ENCODE measurements around the gene RHAG.
"Not testable (repeated sequence)": the region's sequence is repeated elsewhere in the genome, so short reads cannot be mapped to it uniquely, and the experiment has no call there.

Gene RHAG

DNA sequence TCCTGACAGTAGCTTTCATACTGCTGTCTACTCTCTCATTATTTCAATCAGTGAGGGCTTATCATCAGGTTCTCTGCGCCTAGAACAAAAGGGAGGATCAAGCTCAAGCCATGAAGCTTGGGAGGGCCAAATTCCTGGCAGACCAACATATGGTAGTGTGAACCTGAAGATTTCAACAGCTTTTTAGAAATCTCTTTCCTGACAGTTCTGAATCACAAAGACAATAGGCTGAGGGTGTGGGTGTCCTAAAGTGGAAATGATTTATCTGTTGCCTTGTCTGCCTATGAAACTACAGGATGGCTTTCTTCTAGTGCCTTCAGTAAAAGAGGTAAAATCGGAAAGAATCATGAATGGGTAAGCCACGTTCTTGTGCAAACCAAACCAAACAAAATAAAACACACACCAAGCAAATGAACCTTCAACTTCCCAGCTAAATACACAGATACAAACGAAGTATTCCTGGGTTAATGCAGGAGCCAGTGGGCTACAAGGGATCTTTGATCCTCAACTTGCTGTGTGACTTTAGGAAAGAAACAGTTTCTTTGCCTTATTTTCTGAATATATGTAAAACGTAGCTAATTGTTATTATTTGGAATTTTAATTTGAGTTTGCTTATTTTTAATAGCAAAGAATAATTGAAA, 2.7 kb upstream of the RHAG start:
- DNase-seq (ENCODE audit: extremely low spot score, insufficient read length, low read depth) (no peak), FAIRE-seq (no peak)

DNA sequence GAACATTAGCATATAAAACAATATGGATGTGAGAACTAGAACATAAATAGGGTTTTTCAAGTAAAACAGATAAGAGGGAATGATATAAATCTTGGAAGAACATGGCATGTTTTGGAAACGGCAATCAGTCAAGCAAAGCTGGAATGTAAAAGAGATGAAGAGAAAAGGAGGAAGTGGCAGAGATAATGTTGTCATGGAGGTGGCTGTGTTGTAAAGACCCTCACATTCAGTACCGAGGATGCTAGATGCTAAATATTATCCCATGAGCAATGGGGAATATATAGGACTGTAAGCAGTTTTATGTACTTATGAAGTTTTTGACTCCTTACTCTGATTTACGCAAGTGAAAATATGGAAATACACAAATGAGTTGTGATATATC, 702 bp upstream of the RHAG start:
- no peak for DNase-seq (ENCODE audit: extremely low spot score, insufficient read length, low read depth)
- no peak for FAIRE-seq

DNA sequence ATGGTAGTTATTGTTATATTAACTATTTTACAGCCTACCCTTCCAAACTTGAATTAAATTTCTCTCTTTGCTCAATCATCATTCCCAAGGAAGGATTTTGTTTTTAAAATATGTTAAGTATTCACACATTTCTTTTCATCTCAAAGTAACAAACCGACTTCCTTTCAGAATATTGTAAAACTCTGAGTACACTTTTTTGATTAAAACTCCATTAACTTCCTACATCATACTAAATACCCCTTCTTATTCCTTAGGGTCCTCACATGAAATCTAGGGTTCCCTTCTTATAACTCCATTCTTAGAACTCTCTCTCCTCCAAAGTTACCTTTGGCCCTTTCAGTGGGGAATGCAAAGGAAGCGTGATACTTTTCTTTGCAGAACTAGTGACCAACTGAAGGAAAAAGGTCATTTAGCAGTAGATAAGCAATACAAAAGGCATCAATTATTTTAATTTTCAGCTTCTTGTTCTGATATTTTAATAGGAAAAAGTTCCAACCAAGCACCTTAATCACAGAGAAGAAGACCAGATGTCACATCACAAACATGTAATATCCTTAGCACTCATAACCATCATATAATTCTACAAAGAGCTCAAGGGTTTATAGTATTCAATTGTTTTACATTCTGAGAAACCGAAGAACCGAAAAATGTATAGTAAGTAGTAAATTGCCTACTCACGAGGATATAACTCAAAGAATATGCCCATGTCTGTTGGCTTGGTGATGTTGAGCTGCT, 494 bp downstream of the RHAG start:
- FAIRE-seq, result no peak
- DNase-seq (ENCODE audit: extremely low spot score, insufficient read length, low read depth), result no peak

DNA sequence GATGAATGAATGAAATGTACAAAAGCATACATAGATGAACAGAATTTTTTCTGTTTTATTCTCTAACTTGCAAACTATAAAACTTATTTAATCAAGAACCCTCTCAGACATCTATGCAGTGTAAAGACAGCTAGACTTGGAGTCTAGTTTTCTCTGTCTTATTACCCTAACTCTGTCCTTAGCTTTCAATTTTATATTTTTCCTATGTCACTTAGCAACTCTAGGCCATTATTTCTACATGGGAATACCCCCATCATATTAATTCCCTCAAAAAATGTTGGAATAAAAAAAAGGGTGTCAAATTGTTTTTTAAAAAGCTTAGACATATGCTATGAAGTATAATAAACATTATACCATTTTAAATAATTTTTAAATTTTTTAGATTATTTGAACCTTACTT, 1.2 kb downstream of the RHAG start:
- no peak for FAIRE-seq

DNA sequence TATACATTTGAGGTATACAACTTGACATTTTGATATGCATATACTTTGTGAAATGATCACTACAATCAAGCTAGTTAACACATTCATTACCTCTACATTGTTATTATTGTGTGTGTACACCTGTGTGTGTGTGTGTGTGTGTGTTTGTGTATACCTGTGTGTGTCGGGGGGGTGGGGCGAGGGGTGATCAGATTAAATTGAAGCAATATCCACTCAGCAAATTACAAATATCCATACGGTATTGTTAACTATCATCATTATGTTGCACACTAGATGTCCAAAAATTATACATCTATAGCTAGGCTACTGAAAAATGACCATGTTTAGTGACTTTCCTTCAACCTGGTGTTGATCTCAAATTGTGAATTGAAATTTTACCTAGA, 1.8 kb downstream of the RHAG start:
- no peak for DNase-seq (ENCODE audit: extremely low spot score, insufficient read length, low read depth)
- no peak for FAIRE-seq

More for the DNA sequence above, 1.2 kb downstream of the RHAG start:
- DNase-seq (ENCODE audit: extremely low spot score, insufficient read length, low read depth), result no peak

DNA sequence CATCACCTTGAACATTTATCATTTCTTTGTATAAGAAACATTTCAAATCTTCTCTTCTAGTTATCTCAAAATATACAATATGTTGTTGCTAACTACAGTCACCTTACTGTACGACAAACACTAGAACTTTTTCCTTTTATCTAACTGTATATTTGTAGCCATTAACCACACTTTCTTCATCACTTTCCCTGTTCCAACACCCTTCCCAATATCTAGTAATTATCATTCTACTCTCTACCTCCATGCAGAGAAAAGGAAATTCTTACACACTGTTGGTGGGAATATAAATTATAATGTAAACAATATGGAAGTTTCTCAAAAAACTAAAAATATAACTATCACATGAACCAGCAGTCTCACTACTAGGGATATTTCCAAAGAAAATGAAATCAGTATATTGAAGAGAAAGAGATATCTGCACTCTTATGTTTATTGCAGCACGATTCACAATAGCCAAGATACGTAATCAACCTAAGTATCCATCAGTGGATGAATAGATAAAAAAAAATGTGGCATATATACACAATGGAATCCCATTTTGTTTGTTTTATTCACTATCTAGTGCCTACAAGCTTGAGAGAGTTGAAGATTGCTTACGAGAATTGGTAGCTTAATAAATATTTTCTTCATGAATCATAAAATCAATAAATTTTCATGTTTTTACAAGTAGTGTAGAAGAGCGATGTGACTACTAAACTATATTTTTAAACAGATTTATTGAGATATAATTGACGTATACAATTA, 2.4 kb downstream of the RHAG start:
- no peak for FAIRE-seq
- DNase-seq (ENCODE audit: extremely low spot score, insufficient read length, low read depth), result no peak

DNA sequence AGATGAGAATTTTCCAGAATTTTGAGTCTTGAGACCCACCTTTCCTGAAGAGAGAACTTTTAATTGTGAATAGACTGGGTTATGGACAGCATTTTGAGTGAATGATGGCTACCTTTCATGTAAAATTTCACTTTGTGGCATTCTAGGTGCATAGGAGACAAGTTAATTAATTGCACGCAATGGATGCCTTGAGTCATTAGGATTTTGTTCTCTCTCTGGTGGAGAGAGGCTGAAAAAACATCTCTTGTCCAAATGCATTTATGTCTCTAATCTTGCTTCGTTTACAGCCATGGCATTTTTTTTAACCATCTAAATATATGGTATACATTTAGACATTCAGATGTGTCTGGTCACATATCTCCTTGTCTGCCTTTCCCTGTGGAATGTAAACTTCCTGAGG, 3.1 kb downstream of the RHAG start:
- DNase-seq (ENCODE audit: extremely low spot score, insufficient read length, low read depth), result no peak
- no peak for FAIRE-seq

DNA sequence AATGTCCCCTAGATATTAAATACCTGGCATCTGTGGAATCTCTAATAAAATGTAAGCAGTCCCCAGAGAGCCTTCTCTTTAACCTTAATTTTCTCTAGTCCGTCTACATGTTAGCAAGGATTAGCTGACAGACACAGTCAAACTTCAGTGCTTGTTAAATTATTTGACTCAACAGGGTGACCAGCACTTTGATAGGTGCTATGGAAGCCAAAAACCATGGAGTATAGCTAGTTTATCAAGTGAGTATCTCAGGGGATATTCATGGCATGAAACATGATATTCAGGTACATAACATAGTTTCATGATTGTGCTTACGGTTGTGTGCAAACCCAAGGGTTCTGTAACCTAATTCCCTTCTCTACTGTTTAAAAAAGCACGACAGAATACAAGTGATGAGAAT, 3.9 kb downstream of the RHAG start:
- DNase-seq (ENCODE audit: extremely low spot score, insufficient read length, low read depth), result no peak

DNA sequence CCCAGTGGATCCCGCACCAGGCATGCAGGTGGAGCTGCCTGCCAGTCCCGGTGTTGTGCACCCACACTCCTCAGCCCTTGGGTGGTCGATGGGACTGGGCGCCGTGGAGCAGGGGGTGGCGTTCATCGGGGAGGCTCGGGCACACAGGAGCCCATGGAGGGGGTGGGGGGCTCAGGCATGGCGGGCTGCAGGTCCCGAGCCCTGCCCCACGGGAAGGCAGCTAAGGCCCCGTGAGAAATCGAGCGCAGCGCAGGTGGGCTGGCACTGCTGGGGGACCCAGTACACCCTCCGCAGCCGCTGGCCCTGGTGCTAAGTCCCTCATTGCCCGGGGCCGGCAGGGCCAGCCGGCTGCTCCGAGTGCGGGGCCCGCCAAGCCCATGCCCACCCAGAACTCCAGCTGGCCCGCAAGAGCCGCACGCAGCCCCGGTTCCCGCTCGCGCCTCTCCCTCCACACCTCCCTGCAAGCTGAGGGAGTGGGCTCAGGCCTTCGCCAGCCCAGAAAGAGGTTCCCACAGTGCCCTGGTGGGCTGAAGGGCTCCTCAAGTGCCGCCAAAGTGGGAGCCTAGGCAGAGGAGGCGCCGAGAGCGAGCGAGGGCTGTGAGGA, 7.1 kb downstream of the RHAG start:
- not testable (repeated sequence) for FAIRE-seq; DNase-seq (ENCODE audit: extremely low spot score, insufficient read length, low read depth)

More for the DNA sequence above, 3.9 kb downstream of the RHAG start:
- no peak for FAIRE-seq

DNA sequence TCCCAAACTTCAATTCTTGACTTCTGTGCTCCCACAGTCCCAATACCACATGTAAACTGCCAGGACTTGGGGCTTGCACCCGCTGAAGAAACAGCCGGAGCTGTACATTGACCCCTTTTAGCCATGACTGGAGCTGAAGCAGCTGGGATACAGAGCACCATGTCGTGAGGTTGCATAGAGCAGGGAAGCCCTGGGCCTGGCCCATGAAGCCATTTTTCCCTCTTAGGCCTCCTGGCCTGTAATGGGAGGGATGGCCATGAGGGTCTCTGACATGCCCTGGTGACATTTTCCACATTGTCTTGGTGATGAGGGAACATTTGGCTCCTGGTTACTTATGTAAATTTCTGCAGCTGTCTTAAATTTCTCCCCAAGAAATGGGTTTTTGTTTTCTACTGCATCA, 9.8 kb downstream of the RHAG start:
- FAIRE-seq (no peak), DNase-seq (ENCODE audit: extremely low spot score, insufficient read length, low read depth) (no peak)

DNA sequence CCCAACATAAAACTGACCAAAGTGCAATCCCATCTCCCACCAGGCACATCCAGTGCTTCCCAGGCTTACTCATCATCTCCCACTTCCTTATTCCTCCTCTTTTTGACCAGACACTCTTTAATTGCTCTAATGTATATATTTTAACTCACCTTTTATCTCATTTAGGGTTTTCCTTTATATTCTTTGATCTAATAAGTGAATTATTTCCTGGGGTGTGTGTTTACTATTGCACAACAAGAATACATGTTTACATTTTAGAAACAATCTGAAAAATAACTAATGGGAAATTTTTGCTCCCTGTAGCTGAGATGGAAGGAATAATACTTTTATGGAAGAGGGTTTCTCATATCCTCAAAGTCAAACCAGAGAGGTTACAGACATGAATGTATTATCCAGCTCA, 18.4 kb downstream of the RHAG start:
- no peak for FAIRE-seq
- DNase-seq (ENCODE audit: extremely low spot score, insufficient read length, low read depth), result no peak

DNA sequence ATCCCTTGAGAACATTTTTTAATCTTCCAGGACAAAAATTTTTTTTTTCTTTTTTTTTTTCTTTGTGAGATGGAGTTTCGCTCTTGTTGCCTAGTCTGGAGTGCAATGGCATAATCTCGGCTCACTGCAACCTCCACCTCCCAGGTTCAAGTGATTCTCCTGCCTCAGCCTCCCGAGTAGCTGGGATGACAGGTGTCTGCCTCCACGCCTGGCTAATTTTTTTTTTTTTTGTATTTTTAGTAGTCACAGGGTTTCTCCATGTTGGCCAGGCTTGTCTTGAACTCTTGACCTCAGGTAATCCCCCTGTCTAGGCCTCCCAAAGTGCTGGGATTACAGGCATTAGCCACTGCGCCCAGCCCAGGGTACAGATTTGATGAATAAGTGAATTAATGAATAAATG, 22.5 kb downstream of the RHAG start:
- not testable (repeated sequence) for DNase-seq (ENCODE audit: extremely low spot score, insufficient read length, low read depth); FAIRE-seq

DNA sequence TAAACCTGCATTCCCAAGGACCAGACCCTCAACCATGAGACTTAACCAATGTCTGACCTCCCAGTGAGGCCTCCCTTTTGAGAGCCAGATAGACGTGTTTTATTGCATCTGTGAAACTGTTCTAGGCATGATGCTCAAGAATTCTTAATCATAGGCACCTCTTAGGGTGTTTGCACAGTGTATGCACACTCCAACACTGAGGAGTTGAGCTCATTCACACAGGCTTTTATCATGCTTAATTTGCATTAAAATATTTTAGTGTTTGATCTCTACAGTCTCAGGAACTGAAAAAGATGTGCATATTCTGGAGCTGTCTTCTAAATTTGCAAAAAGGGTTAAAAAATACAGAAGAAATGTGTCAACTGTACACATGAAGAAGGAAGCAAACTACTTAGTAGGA, 27.4 kb downstream of the RHAG start:
- FAIRE-seq, result no peak
- DNase-seq (ENCODE audit: extremely low spot score, insufficient read length, low read depth), result no peak

DNA sequence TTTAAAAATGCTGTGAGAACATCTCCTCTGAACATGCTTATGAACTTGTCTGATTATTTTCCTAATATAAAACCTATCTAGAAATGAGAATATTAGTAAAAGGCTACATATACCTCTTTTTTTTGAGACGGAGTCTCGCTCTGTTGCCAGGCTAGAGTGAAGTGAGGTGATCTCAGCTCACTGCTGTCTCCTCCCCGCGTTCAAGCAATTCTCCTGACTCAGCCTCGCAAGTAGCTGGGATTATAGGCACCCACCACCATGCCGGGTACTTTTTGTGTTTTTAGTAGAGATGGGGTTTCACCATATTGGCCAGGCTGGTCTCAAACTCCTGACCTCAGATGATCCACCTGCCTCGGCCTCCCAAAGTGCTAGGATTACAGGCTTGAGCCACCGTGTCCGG, 28.4 kb downstream of the RHAG start:
- DNase-seq (ENCODE audit: extremely low spot score, insufficient read length, low read depth); FAIRE-seq: not testable (repeated sequence)

DNA sequence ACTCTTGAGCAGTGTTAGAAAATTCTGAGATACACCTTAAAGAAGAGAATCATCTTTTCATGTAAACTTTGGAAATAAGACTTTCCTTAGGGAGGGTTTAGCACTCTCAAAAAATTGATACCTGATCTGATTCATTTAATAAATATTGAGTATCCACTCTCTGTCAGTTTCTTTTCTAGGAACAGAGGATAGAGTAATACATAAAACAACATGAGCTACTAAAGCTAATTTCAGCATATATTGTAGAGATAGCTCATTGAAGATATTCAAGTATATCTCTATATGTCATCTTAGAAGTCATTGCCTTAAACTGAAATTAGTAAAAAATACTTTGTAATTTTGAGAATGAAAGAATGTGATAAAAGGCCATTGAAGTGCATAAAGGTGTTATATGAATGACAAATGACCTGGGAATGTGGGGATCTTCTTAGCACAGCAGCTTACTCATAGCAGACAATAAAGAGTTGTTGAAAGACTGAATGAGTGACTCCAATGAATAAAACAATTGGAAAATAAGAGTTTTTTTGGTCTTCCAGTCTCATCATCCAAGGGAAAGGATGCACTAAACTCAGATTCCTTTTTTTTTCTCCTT, 29.2 kb downstream of the RHAG start:
- no peak for DNase-seq (ENCODE audit: extremely low spot score, insufficient read length, low read depth)
- no peak for FAIRE-seq

DNA sequence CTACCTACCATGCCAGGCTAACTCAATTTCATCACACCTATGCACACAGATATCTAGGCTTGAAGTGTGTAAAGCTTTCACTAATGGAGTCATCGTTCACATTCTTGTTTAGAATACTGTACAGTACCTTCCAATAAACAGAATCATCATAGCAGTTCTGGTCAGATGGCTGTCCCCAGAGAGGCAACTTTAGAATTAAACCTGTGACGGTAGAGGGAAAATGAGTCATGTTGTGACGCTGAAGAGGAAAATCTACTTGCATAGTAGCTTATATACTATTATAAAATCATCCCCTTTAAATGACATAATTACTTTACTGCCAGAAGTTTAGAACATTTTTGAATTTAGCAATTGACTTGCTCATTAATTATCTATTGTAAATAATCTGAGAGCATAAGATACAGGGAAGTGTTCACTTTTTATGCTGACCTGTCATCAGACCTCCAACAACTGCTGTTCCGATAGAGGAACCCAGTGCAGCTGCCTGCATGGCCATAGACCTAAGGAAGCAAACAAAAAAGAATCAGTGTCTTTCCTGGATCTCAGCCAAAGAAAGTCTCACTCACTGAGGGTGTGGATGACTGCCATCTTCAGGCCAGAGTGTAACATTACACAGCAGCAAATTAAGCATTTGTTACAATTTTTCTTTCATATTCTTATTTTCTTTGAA, 29.8 kb downstream of the RHAG start:
- DNase-seq (ENCODE audit: extremely low spot score, insufficient read length, low read depth), result peak; percentile 28
- peak; percentile 86 for FAIRE-seq

DNA sequence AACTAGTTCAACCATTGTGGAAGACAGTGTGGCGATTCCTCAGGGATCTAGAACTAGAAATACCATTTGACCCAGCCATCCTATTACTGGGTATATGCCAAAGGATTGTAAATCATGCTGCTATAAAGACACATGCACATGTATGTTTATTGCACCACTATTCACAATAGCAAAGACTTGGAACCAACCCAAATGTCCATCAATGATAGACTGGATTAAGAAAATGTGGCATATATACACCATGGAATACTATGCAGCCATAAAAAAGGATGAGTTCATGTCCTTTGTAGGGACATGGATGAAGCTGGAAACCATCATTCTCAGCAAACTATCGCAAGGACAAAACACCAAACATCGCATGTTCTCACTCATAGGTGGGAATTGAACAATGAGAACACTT, 32.6 kb downstream of the RHAG start:
- not testable (repeated sequence) for FAIRE-seq

DNA sequence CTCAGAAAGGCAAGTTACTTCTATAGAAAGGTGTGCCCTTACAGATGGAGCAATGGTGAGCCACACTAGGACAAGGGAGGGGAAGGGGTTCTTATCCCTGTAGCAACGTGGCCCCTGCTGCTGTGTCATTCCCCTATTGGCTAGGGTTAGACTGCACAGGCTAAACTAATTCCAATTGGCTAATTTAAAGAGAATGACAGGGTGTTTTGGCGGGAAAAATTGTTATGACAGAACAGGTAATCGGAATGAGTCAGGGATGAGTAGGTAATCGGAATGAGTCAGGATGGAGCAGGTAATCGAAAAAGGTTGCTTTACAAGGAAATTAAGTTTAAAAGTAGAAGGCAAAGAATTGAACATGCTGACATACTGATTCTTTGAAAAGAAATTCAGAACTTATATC, 49.4 kb downstream of the RHAG start:
- FAIRE-seq; DNase-seq (ENCODE audit: extremely low spot score, insufficient read length, low read depth): not testable (repeated sequence)

More for the DNA sequence above, 32.6 kb downstream of the RHAG start:
- DNase-seq (ENCODE audit: extremely low spot score, insufficient read length, low read depth), result not testable (repeated sequence)

DNA sequence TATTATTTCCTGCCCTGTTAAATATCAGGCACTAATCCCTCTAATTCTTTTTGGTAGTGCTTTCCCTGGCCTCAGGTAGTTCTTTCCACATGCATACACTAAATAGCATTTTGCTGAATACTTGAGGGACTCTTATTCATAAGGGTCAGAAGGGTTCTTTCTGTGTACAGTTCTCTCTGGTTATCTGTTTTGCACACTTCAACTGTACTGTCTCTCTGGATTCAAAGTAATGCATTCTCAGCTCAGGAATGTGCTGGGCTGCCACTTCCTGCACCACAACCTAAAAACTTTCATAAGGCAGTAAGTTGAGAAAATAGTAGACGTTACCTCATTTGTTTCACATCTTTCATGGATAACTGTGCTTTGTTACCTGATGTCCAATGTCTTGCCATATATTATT, 54.1 kb downstream of the RHAG start:
- FAIRE-seq, result no peak
- no peak for DNase-seq (ENCODE audit: extremely low spot score, insufficient read length, low read depth)

DNA sequence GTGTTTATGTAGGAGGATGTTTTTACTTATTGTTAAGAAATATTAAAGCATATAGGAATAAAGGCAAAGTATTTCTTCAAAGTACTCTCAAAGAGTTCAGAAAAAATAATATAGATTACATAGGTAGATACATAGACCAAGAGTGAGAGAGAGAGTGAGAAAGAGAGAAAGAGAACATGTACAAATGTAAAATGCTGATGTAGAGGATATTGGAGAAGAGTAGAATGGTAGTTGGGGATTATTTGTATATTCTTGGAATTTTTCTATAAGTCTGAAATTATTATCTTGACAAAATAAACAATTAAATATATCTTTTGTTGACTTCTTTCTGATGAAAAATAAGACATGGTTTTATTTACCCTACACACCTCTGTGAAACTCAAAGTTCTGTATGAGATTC, 57.0 kb downstream of the RHAG start:
- DNase-seq (ENCODE audit: extremely low spot score, insufficient read length, low read depth) (no peak), FAIRE-seq (no peak)

Measured in GM18507 (cell line).